DOHH2 (cell line): Measurements from ENCODE around the gene SP2.

Experiments
- EZH2phosphoT487 ChIP-seq: fragments of 200-600 bp; sonication (generic); IDR thresholded peaks from 2 replicates; pipeline ENCODE4 v1.6.1; 2017; ENCODE audit warnings: borderline replicate concordance, mild to moderate bottlenecking, antibody characterized with exemption, low read length, moderate library complexity, mixed read lengths
- TF ChIP-seq, protein P1 (sequence below): fragments of 200-600 bp; sonication (generic); IDR thresholded peaks from one replicate; pipeline ENCODE4 v1.5.1; 2014; ENCODE audit warnings: antibody characterized with exemption, mild to moderate bottlenecking, low read depth, low read length; ENCODE audit not compliant: poor library complexity, severe bottlenecking

DNA sequence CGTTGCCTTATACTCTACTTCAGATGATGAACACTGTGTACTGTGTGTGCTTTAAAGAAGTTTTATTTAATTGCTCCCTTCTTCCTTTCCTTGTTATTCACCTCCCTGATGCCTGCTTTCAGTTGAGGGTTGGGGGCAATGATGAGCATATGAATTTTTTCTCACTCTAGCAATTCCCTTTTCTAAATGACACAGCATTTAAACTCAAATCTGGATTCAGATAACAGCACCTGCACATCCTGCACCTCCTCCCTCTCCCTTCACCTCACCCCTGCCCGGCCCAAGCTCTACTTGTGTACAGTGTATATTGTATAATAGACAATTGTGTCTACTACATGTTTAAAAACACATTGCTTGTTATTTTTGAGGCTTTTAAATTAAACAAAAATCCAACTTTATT lies 32.4 kb downstream of the SP2 start:
- TF ChIP-seq, protein P1, sequence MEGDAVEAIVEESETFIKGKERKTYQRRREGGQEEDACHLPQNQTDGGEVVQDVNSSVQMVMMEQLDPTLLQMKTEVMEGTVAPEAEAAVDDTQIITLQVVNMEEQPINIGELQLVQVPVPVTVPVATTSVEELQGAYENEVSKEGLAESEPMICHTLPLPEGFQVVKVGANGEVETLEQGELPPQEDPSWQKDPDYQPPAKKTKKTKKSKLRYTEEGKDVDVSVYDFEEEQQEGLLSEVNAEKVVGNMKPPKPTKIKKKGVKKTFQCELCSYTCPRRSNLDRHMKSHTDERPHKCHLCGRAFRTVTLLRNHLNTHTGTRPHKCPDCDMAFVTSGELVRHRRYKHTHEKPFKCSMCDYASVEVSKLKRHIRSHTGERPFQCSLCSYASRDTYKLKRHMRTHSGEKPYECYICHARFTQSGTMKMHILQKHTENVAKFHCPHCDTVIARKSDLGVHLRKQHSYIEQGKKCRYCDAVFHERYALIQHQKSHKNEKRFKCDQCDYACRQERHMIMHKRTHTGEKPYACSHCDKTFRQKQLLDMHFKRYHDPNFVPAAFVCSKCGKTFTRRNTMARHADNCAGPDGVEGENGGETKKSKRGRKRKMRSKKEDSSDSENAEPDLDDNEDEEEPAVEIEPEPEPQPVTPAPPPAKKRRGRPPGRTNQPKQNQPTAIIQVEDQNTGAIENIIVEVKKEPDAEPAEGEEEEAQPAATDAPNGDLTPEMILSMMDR = no peak
- TF ChIP-seq EZH2phosphoT487 = no peak
